GM11168 (cell line): Measurements from ENCODE around the gene KDM4C.
"Not testable (repeated sequence)": the region's sequence is repeated elsewhere in the genome, so short reads cannot be mapped to it uniquely, and the experiment has no call there.

Experiments
- in situ Hi-C: fragments of 300-500 bp; cut with MboI; formaldehyde crosslinking; loops from one replicate; pipeline ENCODE4 v1.12.0; 2022; ENCODE audit warnings: low sequenced_read_pairs; ENCODE audit not compliant: unreplicated experiment

The KDM4C gene

GRCh38 chr9:7174301-7174700 lies 416.5 kb downstream of the KDM4C start:
- in situ Hi-C loops, result no loop called here

GRCh38 chr9:7174884-7175283 lies 417.1 kb downstream of the KDM4C start:
- in situ Hi-C loops, result no loop called here

DNA sequence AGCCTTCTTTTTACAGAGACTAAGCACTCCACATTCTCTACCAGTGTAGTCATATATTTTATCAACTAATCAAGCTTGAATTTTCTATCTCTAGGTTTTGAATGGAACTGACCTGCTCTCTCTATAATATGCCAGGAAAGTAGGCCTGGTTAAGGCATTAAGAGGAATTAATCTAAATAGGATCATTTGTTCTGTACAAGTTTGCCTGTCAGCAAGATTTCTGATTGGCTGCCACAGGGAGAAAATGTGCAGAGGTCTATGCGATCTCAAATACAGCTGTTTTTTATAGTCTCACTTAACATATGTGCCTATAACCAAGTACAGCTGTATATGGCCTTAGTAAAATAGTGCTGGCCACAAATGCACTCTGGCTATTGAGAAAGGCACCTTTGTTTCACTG lies 418.8 kb downstream of the KDM4C start:
- in situ Hi-C loops, result no loop called here

- in situ Hi-C loops, result no loop called here
These were observed 419.6 kb downstream of the KDM4C start for GRCh38 chr9:7177383-7177782.

DNA sequence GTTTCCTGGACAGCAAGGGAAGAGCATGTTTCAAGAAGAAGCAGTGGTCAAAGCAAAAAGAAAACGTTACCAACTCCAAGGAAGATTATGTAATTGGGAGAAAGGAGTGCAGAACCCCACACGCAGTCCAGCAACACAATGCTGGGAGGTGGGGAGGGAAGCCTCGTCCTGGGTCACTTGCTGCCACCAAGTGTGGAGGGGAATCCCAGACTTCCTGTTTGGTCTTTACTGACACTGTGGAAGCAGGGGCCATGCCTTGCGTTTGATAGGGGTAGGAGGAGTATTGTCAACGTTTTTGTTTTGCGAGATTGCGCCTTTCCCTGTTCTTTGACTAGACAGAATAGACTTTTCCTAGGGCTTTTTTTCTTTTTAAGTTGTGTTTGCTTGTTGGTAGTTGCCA lies 421.0 kb downstream of the KDM4C start:
- in situ Hi-C loops, result no loop called here

- in situ Hi-C loops, result no loop called here
These were observed 422.5 kb downstream of the KDM4C start for GRCh38 chr9:7180247-7180646.

GRCh38 chr9:7183139-7183538 lies 425.4 kb downstream of the KDM4C start:
- in situ Hi-C loops, result not testable (repeated sequence)

DNA sequence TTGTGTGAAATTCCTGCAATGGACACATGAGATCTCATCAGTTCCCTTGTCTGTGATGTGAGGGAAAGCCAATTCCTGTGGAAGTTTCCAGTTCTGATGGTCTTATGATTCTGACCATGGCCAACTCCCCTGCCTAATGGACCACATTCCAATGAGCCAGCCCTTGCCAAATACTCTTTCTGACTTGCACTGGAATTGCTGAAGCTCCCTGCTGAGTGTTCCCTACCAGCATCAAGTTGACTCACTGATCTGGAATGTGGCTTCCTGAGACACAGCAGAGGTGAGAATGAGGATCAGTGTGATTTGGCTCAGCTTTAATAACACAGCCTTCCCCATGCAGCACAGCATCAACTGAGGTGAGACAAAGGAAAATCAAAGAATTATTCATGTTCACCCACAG lies 427.8 kb downstream of the KDM4C start:
- in situ Hi-C loops, result no loop called here

DNA sequence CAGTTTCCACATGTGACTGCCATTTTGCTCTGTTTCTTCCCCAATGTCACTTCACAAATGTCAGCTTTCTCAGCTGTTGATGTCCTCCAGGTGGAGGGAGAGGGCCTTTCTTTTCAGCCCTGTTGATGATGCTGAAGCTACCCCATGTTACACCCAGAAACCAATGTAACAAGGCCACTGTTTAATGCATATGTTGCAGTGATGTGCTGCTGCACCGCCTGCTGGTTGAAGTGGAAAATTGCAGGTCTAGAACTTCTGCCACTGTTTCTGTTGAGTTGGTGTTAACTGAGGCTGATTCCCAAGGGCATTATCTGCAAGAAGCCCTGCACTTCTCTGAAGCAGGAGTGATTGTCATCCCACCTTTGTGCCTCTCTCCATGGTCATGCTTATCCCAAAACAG lies 428.4 kb downstream of the KDM4C start:
- in situ Hi-C loops, result no loop called here

- in situ Hi-C loops, result no loop called here
These were observed 434.5 kb downstream of the KDM4C start for GRCh38 chr9:7192266-7192665.

- in situ Hi-C loops, result no loop called here
These were observed 437.8 kb downstream of the KDM4C start for GRCh38 chr9:7195526-7195925.

GRCh38 chr9:7196467-7196866 lies 438.7 kb downstream of the KDM4C start:
- in situ Hi-C loops, result no loop called here

DNA sequence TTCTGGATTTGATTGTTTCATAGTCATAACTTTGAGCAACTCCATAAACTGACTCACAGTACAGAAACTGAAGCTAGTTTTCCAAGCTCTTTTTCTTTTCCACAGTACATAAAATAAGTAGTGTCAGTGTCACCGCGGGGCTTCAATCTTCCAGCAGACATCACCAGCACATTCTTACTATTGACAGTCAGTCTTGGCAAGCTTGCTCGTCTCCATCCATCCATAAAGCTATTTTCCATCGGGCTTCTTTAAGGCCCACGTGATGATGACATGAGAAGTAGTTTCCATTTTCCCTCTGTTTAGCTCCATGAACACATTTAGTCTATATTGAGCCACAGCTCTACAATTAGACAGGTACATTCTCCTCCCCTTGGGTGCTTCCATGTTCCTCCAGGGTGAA lies 443.4 kb downstream of the KDM4C start:
- in situ Hi-C loops, result no loop called here

DNA sequence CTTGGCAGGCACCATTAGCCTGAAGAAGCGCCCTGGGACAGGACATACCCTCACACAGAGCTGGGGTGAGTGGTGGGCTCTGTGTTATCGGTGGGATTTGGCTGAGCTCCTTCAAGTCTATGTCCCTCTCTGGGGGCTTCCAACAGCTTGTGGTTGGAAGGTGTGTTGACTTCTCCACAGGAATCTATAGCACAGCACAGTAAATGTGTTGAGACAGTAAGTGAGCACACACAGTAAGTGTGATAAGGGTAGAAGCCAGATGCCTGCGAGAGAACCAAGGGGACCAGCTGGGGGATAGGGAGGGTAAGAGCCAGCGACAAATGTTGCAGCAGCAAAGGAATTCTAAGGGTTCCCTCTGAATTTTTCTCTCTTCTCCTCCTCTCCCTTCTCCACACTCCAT lies 448.0 kb downstream of the KDM4C start:
- in situ Hi-C loops, result no loop called here

DNA sequence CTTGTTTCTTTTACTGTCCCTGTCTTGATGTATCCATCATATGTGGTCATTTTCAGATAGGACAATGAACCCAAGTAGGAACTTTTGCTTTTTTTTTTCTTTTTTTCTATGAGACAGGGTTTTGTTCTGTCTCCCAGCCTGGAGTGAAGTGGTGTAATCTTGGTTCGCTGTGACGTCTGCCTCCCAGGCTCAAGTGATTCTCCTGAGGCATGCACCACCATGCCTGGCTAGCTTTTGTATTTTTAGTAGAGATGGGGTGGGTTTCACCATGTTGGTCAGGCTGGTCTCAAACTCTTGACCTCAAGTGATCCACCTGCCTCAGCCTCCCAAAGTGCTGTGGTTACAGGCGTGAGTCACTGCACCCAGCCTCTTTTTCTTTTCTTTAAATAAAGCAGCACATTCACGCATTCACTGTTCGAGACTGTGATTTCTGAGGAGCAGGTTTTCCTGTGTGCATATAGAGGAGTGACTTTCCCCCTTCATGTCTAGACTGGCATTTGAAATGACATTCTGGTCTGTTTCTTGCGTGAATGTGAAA lies 448.5 kb downstream of the KDM4C start:
- in situ Hi-C loops, result no loop called here

DNA sequence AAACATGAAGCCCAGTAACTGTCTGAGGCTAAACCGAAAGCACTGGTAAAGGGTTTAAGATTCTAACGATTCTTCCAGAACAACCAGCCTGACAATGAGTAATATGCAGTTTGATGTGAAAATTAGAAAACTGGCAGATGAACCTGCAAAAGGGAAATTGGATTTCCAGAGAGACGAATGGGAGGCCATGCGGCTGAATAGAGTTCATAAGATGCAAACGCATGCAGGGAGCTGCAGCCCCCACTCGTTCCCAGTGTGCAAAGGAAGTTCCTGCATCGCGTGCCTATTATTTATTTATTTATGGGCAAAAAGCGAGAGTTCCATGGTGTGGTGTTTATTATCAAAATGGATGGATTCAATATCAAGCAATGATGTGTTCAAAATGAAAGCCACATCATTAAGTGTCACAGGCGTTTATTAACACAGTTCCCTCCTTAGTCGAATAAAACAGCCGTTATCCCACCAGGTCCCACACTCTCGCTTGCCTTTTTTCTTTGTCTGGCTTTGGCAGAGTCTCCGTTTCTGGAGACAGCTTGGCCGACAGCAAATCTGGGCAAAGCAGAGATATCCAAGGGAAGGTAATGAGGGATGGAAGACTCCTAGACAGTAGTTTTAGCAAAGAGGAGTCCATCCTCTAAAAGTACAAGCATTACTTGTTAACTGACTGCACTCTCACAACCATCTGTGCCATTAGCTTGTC lies 451.4 kb downstream of the KDM4C start:
- in situ Hi-C loops, result no loop called here

DNA sequence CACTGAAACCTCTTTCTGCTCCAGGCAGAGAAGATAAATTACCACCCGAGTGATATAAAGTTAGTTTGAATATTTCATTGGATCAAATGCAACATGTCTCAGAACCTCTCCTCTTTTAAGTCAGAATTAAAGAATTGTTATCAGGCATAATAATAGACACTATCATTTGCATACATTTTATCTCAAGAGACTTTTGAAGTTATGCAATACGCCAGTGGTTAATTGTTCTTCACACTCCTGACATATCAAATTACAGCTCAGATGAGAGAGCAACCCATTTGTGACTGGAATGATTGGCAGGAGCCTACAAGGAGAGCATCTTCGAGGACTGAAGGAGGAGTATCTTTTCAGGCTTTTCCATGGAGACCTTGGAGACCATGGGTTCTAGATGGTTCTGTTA lies 452.2 kb downstream of the KDM4C start:
- in situ Hi-C loops, result no loop called here

- in situ Hi-C loops, result no loop called here
These were observed 453.3 kb downstream of the KDM4C start for GRCh38 chr9:7210854-7211637.

DNA sequence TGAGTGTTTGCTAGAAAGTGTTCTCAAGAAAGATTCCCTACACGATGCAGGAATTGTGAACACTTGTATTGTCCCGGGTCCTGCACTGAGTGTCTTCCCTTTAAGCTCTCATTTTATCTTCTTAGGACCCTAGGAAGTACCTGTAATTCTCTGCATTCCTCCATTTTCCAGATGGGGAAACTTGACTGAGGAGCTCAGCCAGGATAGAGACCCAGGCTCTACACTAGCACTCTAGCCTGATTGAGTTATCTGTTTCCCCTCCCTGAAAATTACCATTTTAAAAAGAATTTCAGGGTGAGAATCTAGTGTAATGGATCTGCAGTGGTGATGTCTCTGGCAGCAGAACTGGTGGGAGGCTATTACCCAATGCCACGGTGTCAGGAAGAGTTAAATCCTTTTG lies 453.9 kb downstream of the KDM4C start:
- in situ Hi-C loops, result no loop called here

DNA sequence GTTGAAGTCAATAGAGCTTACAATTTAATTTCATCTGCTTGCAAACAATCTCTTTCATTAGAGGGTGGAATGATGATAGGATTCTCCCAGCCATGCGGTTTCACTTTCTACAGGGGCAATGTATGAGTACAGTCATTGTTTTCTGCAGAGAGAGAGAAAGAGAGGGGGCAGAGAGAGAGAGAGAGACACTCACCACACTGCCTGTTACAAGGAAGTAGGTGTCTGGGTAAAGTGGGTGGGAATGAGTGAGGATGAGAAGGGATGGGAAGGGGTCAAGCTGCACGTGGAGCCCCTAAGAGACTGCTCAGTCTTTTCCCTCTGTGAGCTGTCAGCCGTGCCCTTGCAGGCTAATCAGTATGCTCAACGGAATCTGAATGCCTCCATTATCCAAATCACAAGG lies 454.3 kb downstream of the KDM4C start:
- in situ Hi-C loops, result no loop called here

GRCh38 chr9:7216004-7216841 lies 458.4 kb downstream of the KDM4C start:
- in situ Hi-C loops, result no loop called here
